ENCODE data around the gene CAMTA1.

The CAMTA1 gene

DNA sequence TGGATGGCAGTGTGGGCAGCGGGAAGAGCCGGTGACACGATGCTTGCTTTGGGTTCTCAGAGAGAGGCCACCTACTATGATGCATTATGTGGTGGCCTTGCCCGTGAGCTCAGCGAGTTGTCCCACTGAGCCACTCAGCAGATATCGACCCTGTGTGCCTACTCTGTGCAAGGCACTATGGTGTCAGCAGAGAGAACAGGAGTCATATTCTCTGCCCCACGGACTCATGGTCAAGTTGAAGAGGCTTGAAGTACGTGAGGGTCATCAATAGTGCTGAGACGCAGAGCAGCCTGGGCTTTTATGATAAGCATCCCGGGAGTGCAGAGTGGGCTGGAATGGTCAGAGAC is 466.2 kb downstream of the CAMTA1 start:
- H3K4me3 ChIP-seq (ENCODE audit: insufficient read depth, low read length, poor library complexity, severe bottlenecking) = no peak overlapping the region
- no peaks in the 10 kb centered on the region for H3K9me3 ChIP-seq (ENCODE audit: insufficient read depth, low read length)
- no peaks in the 10 kb centered on the region for H3F3A ChIP-seq (ENCODE audit: insufficient read depth)
- H3K27ac ChIP-seq (ENCODE audit: low read depth, low read length) = no peak overlapping the region
- no peaks in the 10 kb centered on the region for H3K27me3 ChIP-seq (ENCODE audit: low read length)
- TF ChIP-seq, protein P1, sequence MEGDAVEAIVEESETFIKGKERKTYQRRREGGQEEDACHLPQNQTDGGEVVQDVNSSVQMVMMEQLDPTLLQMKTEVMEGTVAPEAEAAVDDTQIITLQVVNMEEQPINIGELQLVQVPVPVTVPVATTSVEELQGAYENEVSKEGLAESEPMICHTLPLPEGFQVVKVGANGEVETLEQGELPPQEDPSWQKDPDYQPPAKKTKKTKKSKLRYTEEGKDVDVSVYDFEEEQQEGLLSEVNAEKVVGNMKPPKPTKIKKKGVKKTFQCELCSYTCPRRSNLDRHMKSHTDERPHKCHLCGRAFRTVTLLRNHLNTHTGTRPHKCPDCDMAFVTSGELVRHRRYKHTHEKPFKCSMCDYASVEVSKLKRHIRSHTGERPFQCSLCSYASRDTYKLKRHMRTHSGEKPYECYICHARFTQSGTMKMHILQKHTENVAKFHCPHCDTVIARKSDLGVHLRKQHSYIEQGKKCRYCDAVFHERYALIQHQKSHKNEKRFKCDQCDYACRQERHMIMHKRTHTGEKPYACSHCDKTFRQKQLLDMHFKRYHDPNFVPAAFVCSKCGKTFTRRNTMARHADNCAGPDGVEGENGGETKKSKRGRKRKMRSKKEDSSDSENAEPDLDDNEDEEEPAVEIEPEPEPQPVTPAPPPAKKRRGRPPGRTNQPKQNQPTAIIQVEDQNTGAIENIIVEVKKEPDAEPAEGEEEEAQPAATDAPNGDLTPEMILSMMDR (IDR thresholded peaks at IDR 0.05; ENCODE audit: insufficient read depth, low read length, poor library complexity, severe bottlenecking) = no peak
- no peak for TF ChIP-seq EZH2phosphoT487 (conservative IDR thresholded peaks at IDR 0.05; ENCODE audit: low read length)
- H3K36me3 ChIP-seq (ENCODE audit: low read length) = no peaks in the 10 kb centered on the region
- no peaks in the 10 kb centered on the region for H3K9me2 ChIP-seq (replicated peaks; ENCODE audit: insufficient read depth, low read length)
- no peak overlapping the region for H2AFZ ChIP-seq (ENCODE audit: low read depth, low read length, severe bottlenecking)
- no peaks in the 10 kb centered on the region for H3K79me2 ChIP-seq (ENCODE audit: insufficient read depth, low read length)
- no peak overlapping the region for H3K9ac ChIP-seq (ENCODE audit: low read length)
- H3K4me2 ChIP-seq (ENCODE audit: low read depth, low read length, poor library complexity, severe bottlenecking) = no peak overlapping the region
- H4K20me1 ChIP-seq (ENCODE audit: low read depth, low read length) = no peaks in the 10 kb centered on the region

DNA sequence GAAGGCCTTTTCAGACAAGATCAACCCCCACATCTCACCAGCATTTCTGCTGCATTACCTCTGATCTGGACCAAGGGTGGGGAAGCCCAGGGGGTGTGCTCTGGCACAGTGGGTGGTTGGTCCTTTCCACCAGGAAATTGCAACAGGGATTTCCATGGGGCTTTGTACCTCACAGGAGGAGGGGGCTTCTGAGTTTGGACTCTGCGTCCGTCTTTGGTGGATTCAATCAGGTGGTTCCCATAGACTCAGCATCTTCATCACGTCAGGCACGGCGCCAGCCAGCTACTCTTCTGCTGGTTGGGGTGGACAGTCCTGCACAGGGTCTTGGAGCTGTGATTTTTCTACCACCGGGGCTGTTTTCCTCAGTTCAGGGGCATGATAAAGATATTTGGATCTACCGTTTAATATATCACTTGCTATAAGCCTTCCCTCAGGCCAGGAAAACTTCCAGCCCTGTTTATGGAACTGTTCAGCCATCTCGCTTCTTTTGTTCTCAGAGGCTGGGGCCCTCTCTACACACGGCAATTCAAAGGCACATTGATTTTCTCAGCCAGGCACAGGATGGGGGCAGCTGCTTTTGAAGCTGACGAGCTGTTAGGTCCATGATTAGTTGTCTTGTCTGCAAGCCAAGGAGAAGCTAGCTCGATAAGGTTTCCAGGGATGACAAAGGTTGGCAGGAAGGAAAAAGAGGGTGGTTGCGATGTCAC is 467.3 kb downstream of the CAMTA1 start:
- Histone ChIP-seq H3K36me3 (ENCODE audit: low read length) (no peaks in the 10 kb centered on the region), H2AFZ (ENCODE audit: low read depth, low read length, severe bottlenecking) (no peak overlapping the region), H3K27me3 (ENCODE audit: low read length) (no peaks in the 10 kb centered on the region), H3K4me2 (ENCODE audit: low read depth, low read length, poor library complexity, severe bottlenecking) (no peak overlapping the region), H3K27ac (ENCODE audit: low read depth, low read length) (no peak overlapping the region), H4K20me1 (ENCODE audit: low read depth, low read length) (no peaks in the 10 kb centered on the region), H3K4me3 (ENCODE audit: insufficient read depth, low read length, poor library complexity, severe bottlenecking) (no peak overlapping the region), H3K9me3 (ENCODE audit: insufficient read depth, low read length) (no peaks in the 10 kb centered on the region), H3K9me2 (replicated peaks; ENCODE audit: insufficient read depth, low read length) (no peaks in the 10 kb centered on the region), H3K79me2 (ENCODE audit: insufficient read depth, low read length) (no peaks in the 10 kb centered on the region), H3F3A (ENCODE audit: insufficient read depth) (no peaks in the 10 kb centered on the region), H3K9ac (ENCODE audit: low read length) (no peak overlapping the region)
- TF ChIP-seq EZH2phosphoT487 (conservative IDR thresholded peaks at IDR 0.05; ENCODE audit: low read length) = no peak

DNA sequence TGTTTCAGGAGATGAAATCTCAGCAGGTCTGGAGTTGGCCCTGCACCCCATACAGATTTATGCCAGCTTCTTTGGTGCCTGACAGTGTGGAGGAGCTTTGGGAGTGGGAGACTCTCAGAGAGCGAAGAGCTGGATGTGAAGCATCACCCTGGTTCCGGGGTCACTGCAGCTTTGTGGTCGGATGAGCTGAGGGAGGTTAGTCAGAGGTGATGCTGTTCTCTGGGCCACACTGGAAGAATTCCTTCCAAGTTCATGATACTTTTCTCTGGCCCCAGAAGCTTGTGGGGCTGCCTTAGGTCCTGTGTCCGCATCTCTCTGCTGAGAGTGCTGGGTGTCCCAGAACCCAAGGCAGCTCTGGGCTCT is 467.8 kb downstream of the CAMTA1 start:
- Histone ChIP-seq H3K9me2 (replicated peaks; ENCODE audit: insufficient read depth, low read length) (no peaks in the 10 kb centered on the region), H3K9ac (ENCODE audit: low read length) (no peak overlapping the region), H2AFZ (ENCODE audit: low read depth, low read length, severe bottlenecking) (no peak overlapping the region), H3K27me3 (ENCODE audit: low read length) (no peaks in the 10 kb centered on the region), H3K4me3 (ENCODE audit: insufficient read depth, low read length, poor library complexity, severe bottlenecking) (no peak overlapping the region), H3K79me2 (ENCODE audit: insufficient read depth, low read length) (no peaks in the 10 kb centered on the region), H3K9me3 (ENCODE audit: insufficient read depth, low read length) (no peaks in the 10 kb centered on the region), H4K20me1 (ENCODE audit: low read depth, low read length) (no peaks in the 10 kb centered on the region), H3K27ac (ENCODE audit: low read depth, low read length) (no peak overlapping the region), H3K4me2 (ENCODE audit: low read depth, low read length, poor library complexity, severe bottlenecking) (no peak overlapping the region), H3F3A (ENCODE audit: insufficient read depth) (no peaks in the 10 kb centered on the region), H3K36me3 (ENCODE audit: low read length) (no peaks in the 10 kb centered on the region)
- TF ChIP-seq EZH2phosphoT487 (conservative IDR thresholded peaks at IDR 0.05; ENCODE audit: low read length) = no peak
- TF ChIP-seq, protein P1 (IDR thresholded peaks at IDR 0.05; ENCODE audit: insufficient read depth, low read length, poor library complexity, severe bottlenecking) = no peak

DNA sequence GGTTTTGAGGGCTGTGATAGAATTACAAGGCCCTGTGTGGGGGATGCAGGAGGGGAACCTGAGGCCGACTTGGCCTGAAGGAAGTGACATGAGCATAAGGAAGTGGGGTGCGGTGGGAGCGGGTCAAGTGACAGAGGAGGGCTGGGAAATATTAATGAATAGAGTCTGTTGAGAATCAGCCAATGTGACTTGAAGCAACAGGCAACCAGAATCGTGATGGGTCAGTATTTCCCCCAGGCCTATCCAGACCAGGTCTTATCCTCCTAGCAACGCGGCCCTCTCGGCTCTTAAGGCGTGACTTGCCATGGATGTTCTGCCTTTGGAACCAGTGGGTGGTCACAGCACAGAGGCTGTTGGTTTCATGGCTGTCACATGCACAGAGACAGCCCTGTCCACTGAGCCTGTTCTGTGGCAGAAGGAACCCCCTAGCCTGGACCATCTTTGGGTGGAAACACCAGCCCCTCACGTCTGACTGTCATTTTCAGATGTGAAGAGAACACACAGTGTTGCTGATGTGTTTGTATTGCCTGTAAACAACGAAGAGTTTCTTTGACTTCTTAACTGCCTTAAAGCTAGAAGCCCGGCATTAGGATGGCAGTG is 468.8 kb downstream of the CAMTA1 start:
- H3K27ac ChIP-seq (ENCODE audit: low read depth, low read length) = no peak overlapping the region
- no peak overlapping the region for H2AFZ ChIP-seq (ENCODE audit: low read depth, low read length, severe bottlenecking)
- no peaks in the 10 kb centered on the region for H3K9me3 ChIP-seq (ENCODE audit: insufficient read depth, low read length)
- no peak overlapping the region for H3K4me3 ChIP-seq (ENCODE audit: insufficient read depth, low read length, poor library complexity, severe bottlenecking)
- H3K79me2 ChIP-seq (ENCODE audit: insufficient read depth, low read length) = no peaks in the 10 kb centered on the region
- H3K4me2 ChIP-seq (ENCODE audit: low read depth, low read length, poor library complexity, severe bottlenecking) = no peak overlapping the region
- TF ChIP-seq EZH2phosphoT487 (conservative IDR thresholded peaks at IDR 0.05; ENCODE audit: low read length) = no peak
- TF ChIP-seq, protein P1 (IDR thresholded peaks at IDR 0.05; ENCODE audit: insufficient read depth, low read length, poor library complexity, severe bottlenecking) = no peak
- no peaks in the 10 kb centered on the region for H4K20me1 ChIP-seq (ENCODE audit: low read depth, low read length)
- no peaks in the 10 kb centered on the region for H3F3A ChIP-seq (ENCODE audit: insufficient read depth)
- no peak overlapping the region for H3K9ac ChIP-seq (ENCODE audit: low read length)
- no peaks in the 10 kb centered on the region for H3K36me3 ChIP-seq (ENCODE audit: low read length)
- H3K27me3 ChIP-seq (ENCODE audit: low read length) = no peaks in the 10 kb centered on the region
- no peaks in the 10 kb centered on the region for H3K9me2 ChIP-seq (replicated peaks; ENCODE audit: insufficient read depth, low read length)

Measured in SU-DHL-6 (cell line).